Left ventricle myocardium inferior (tissue), 1 donor: Measurements from ENCODE around the gene SPHK1. TPM values are rescaled to one million over a fixed set of nuclear protein-coding genes. Genes with fewer than 3 reads are reported as not detected.
A peak's percentile ranks its signal among the peaks of the same experiment; 100 is the strongest.
"Not testable (repeated sequence)": the region's sequence is repeated elsewhere in the genome, so short reads cannot be mapped to it uniquely, and the experiment has no call there.

Experiments used
- DNase-seq: peaks from one replicate; pipeline ENCODE4 v3.0.0-alpha.2; 2020
- H3K27ac ChIP-seq: fragments of 200-600 bp; replicated peaks from 2 replicates; pipeline ENCODE4 v1.8.0; 2021
- H3K27me3 ChIP-seq: fragments of 200-600 bp; 2 replicates; pipeline ENCODE4 v1.8.0; 2021; ENCODE audit warnings: low read depth
- H3K36me3 ChIP-seq: fragments of 200-600 bp; 2 replicates; pipeline ENCODE4 v1.8.0; 2021
- H3K4me1 ChIP-seq: fragments of 200-600 bp; 2 replicates; pipeline ENCODE4 v1.8.0; 2021
- H3K4me3 ChIP-seq: fragments of 200-600 bp; 2 replicates; pipeline ENCODE4 v1.8.0; 2021; ENCODE audit warnings: mild to moderate bottlenecking, moderate library complexity
- H3K9me3 ChIP-seq: fragments of 200-600 bp; replicated peaks from 2 replicates; pipeline ENCODE4 v1.8.0; 2021
- intact Hi-C: fragments of 100-400 bp; cut with micrococcal nuclease; formaldehyde crosslinking; loops from one replicate; pipeline ENCODE4 v1.11.0; 2022
- total RNA-seq: library from RNA; stranded (reverse); fragmentation: NEBNext Ultra II Directional; extraction: Animal tissue kit (Norgen Biotek cat#: 25700); gene quantifications from one replicate; pipeline ENCODE4 v1.2.1, GENCODE V29; 2021
- TF ChIP-seq, protein P1 (sequence below): fragments of 200-600 bp; IDR thresholded peaks from 2 replicates; pipeline ENCODE4 v1.8.0; 2021; ENCODE audit warnings: antibody characterized with exemption, mild to moderate bottlenecking, borderline replicate concordance
- donor health status: DM: no; HTN: yes; CAD: no; lungs with severe emphysema.

SPHK1 gene
- total RNA-seq, 1 donor from 2014 or later = 2.3 TPM

DNA sequence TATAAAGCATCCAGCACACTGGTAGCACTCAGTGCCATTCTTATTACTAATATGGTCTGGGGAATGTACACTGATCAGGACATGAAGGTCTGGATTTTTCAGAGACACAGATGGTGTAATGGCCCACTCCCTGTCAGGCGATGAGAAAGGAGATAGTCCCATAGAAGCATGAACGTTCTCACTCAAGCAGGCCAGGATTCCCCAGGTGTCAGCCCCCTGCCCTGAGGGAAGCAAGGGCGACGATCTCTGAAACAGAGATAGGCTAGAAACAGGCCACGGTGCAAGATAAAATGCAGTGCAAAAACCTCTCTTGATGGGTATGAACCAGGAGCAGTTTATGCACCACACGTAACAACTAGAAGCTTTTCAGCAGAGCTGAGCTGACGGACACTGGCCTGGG lies 41.3 kb upstream of the SPHK1 start:
- H3K27ac ChIP-seq = no peak overlapping the region
- intact Hi-C loops = no loop called here
- TF ChIP-seq, protein P1, sequence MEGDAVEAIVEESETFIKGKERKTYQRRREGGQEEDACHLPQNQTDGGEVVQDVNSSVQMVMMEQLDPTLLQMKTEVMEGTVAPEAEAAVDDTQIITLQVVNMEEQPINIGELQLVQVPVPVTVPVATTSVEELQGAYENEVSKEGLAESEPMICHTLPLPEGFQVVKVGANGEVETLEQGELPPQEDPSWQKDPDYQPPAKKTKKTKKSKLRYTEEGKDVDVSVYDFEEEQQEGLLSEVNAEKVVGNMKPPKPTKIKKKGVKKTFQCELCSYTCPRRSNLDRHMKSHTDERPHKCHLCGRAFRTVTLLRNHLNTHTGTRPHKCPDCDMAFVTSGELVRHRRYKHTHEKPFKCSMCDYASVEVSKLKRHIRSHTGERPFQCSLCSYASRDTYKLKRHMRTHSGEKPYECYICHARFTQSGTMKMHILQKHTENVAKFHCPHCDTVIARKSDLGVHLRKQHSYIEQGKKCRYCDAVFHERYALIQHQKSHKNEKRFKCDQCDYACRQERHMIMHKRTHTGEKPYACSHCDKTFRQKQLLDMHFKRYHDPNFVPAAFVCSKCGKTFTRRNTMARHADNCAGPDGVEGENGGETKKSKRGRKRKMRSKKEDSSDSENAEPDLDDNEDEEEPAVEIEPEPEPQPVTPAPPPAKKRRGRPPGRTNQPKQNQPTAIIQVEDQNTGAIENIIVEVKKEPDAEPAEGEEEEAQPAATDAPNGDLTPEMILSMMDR = no peak
- no peaks in the 10 kb centered on the region for H3K27me3 ChIP-seq
- no peaks in the 10 kb centered on the region for H3K9me3 ChIP-seq
- no peak overlapping the region for H3K4me3 ChIP-seq
- H3K4me1 ChIP-seq = peaks cover 4% of the 10 kb centered on the region
- peaks cover 71% of the 10 kb centered on the region for H3K36me3 ChIP-seq
- DNase-seq = no peak

DNA sequence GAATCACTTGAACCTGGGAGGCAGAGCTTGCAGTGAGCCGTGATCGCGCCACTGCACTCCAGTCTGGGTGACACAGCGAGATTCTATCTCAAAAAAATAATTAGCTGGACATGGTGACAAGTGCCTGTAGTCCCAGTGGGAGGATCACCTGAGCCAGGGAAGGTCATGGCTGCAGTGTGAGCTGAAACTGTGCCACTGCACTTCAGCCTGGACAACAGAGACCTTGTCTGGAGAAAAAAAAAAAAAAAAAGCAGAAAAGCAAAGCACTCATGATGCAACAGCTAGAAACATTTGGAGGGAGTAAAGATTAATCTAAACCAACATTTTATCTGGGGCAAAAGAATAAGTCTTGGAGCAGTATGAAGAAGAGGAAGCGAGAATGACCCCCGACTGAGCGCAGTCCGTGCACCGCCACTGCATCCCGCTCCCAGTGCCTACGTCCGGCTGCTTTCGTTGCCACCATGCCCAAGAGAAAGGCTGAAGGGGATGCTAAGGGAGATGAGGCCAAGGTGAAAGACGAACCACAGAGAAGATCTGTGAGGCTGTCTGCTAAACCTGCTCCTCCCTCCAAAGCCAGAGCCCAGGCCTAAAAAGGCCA lies 38.9 kb upstream of the SPHK1 start:
- intact Hi-C loops = no loop called here
- H3K4me1 ChIP-seq = no peaks in the 10 kb centered on the region
- no peak overlapping the region for H3K4me3 ChIP-seq
- H3K9me3 ChIP-seq = no peaks in the 10 kb centered on the region
- peaks cover 75% of the 10 kb centered on the region for H3K36me3 ChIP-seq
- TF ChIP-seq, protein P1 = no peak
- H3K27me3 ChIP-seq = no peaks in the 10 kb centered on the region
- no peak overlapping the region for H3K27ac ChIP-seq
- no peak for DNase-seq

DNA sequence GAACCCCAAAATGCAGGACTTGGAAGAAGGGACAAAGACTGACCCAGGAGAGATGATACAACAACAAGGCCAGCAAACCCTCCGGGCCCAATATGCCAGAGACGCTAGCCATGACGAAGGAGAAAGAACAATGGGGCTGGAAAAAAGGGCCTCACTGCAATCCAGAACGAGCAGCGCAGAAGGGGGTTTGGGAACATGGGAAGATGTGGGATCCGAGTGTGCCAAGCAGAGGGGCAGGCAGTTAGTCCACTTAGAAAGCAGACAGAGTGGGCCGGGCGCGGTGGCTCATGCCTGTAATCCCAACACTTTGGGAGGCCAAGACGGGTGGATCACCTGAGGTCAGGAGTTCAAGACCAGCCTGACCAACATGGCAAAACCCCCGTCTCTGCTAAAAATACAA lies 37.5 kb upstream of the SPHK1 start:
- H3K9me3 ChIP-seq, H3K4me3 ChIP-seq, H3K27me3 ChIP-seq, H3K27ac ChIP-seq, DNase-seq, H3K4me1 ChIP-seq, intact Hi-C loops: not testable (repeated sequence)
- H3K36me3 ChIP-seq = peaks cover 60% of the 10 kb centered on the region

DNA sequence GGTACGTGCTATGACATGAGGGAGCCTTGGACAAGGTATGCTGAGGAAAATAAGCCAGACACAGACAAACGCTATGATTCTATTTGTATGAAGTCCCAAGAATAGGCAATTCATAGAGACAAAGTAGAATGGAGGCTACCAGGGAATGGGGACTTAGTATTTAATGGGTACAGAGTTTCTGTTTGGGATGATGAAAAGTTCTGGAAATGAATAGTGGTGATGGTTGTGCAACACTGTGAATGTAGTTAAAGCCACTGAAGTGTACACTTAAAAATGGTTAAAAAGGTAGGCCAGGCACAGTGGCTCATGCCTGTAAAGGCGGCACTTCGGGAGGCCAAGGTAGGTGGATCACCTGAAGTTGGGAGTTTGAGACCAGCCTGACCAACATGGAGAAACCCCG lies 33.9 kb upstream of the SPHK1 start:
- H3K27ac ChIP-seq = no peak overlapping the region
- no peaks in the 10 kb centered on the region for H3K27me3 ChIP-seq
- intact Hi-C loops = no loop called here
- H3K4me3 ChIP-seq = no peak overlapping the region
- TF ChIP-seq, protein P1 = no peak
- no peaks in the 10 kb centered on the region for H3K9me3 ChIP-seq
- no peak for DNase-seq
- peaks cover 30% of the 10 kb centered on the region for H3K36me3 ChIP-seq
- H3K4me1 ChIP-seq = peaks cover 34% of the 10 kb centered on the region

DNA sequence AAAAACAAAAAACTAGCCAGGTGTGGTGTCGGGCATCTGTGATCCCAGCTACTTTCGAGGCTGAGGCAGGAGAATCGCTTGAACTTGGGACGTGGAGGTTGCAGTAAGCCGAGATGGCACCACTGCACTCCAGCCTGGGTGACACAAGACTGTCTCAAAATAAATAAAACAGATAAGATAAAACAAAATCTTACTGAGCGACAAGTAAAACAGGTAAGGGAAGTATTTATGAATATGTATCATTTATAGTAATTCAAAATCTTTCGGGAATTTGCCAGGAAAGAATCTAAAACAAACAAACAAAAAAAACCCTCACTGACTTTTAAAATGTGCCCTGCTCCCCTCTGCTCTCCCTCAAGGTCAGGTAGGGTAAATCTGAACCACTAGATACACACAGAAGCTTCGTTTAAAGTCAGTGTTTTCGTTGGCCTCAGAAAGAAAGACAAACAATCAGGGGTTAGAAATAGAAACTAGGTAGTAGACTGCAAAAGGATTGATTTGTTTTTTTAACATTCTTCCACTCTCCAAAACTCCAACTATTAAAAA lies 32.8 kb upstream of the SPHK1 start:
- TF ChIP-seq, protein P1 = no peak
- no peak for DNase-seq
- Histone ChIP-seq H3K36me3 (peaks cover 19% of the 10 kb centered on the region), H3K27ac (peak overlapping the region; percentile 48), H3K4me3 (peak overlapping the region; percentile 95), H3K9me3 (no peaks in the 10 kb centered on the region), H3K27me3 (no peaks in the 10 kb centered on the region), H3K4me1 (peaks cover 34% of the 10 kb centered on the region)
- intact Hi-C loops = no loop called here

DNA sequence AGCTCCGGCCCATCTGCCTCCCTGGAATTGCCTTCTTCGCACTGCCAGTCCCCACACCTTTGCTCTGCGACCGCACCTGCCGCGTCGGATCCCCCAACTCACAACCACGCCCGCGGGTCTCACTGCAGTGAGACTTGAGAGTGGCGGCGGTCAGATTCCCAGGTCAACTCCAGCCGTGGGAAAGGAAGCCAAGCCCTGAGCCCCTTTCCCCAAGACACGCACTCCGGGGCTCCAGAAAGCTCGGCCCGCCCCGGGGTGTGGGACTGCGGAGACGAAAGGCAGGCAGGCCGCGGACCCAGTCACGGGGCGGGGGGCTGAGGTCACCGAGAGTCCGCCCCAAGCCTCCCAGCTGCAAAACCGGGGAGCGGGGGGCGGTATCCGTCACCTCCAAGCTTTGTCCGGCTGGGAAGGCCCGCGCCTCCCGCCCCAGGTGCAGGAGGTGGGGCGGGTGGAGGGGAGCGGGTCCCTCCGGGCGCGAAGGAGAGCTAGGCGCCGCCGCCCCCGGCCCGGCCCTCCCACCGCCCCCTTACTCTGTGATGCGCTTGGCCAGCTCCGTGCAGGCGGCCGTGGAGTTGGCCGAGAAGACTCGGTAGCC lies 31.3 kb upstream of the SPHK1 start:
- Histone ChIP-seq H3K36me3 (peaks cover 4% of the 10 kb centered on the region), H3K27me3 (no peaks in the 10 kb centered on the region), H3K27ac (peak overlapping the region; percentile 94), H3K9me3 (no peaks in the 10 kb centered on the region), H3K4me1 (peaks cover 34% of the 10 kb centered on the region), H3K4me3 (peak overlapping the region; percentile 95)
- TF ChIP-seq, protein P1 = no peak
- peak; percentile 36 for DNase-seq
- intact Hi-C loops = no loop called here
